Left ventricle myocardium superior (tissue), 1 donor: ENCODE results near the gene VASH2. TPM values are rescaled to one million over a fixed set of nuclear protein-coding genes. Genes with fewer than 3 reads are reported as not detected.
"Not testable (repeated sequence)": the region's sequence is repeated elsewhere in the genome, so short reads cannot be mapped to it uniquely, and the experiment has no call there.

ENCODE experiments used
- ATAC-seq: fragments of 200-7000 bp; cut with Tn5 transposase; one replicate; pipeline ENCODE4 v1.9.1; 2020; ENCODE audit warnings: mild to moderate bottlenecking, moderate library complexity
- DNase-seq: peaks from one replicate; pipeline ENCODE4 v3.0.0-alpha.2; 2020
- intact Hi-C: fragments of 100-400 bp; cut with micrococcal nuclease; formaldehyde crosslinking; loops from one replicate; pipeline ENCODE4 v1.11.0; 2022
- total RNA-seq: library from RNA; stranded (reverse); fragmentation: NEBNext Ultra II Directional; extraction: Animal tissue kit (Norgen Biotek cat#: 25700); gene quantifications from one replicate; pipeline ENCODE4 v1.2.1, GENCODE V29; 2021
- donor health status: DM: no; HTN: yes; CAD: no; lungs with severe emphysema.

VASH2 gene
- total RNA-seq, 1 donor from 2014 or later, result 1.0 TPM

- peak; percentile 99 for ATAC-seq
- DNase-seq, result peak; percentile 97
- intact Hi-C loops, result no loop called here
Observed at GRCh38 chr1:213015099-213016050, 65.0 kb downstream of the VASH2 start, which contains the start of gene ANGEL2. Gene ANGEL2, minus strand, starts transcription at chr1:213015867. Its CDS starts 196 bp downstream, at chr1:213015671.

- no peak for DNase-seq
- intact Hi-C loops, result no loop called here
- ATAC-seq, result no peak
Observed at GRCh38 chr1:213017447-213018273, 67.3 kb downstream of the VASH2 start.

- intact Hi-C loops, result no loop called here
- no peak for ATAC-seq
- no peak for DNase-seq
Observed at GRCh38 chr1:213019450-213019849, 69.1 kb downstream of the VASH2 start.

GRCh38 chr1:213020016-213020415 lies 69.7 kb downstream of the VASH2 start:
- intact Hi-C loops, result no loop called here
- ATAC-seq, result no peak
- DNase-seq, result no peak

- ATAC-seq, DNase-seq, intact Hi-C loops: not testable (repeated sequence)
Observed at GRCh38 chr1:213027024-213027423, 76.7 kb downstream of the VASH2 start.

GRCh38 chr1:213032651-213033050 lies 82.3 kb downstream of the VASH2 start:
- no peak for ATAC-seq
- intact Hi-C loops, result no loop called here

GRCh38 chr1:213034713-213035112 lies 84.4 kb downstream of the VASH2 start:
- no peak for ATAC-seq
- no peak for DNase-seq
- intact Hi-C loops, result no loop called here

More at GRCh38 chr1:213032651-213033050, 82.3 kb downstream of the VASH2 start:
- DNase-seq, result no peak

GRCh38 chr1:213035573-213035972 lies 85.2 kb downstream of the VASH2 start:
- ATAC-seq (no peak), DNase-seq (no peak)
- intact Hi-C loops, result no loop called here

Other genes with a start within 250 kb of the VASH2 start
- 25.5 TPM for gene NSL1, start 158.8 kb upstream of the VASH2 start, total RNA-seq
- 21.3 TPM for gene TATDN3, start 158.6 kb upstream of the VASH2 start, total RNA-seq
- not detected for gene SPATA45, start 102.9 kb upstream of the VASH2 start, total RNA-seq
- gene FLVCR1, start 92.3 kb upstream of the VASH2 start, total RNA-seq, result 2.0 TPM
- gene ANGEL2, start 65.3 kb downstream of the VASH2 start, total RNA-seq, result 16.4 TPM
- gene RPS6KC1, start 100.7 kb downstream of the VASH2 start, total RNA-seq, result 9.5 TPM